Measurements from ENCODE around the gene CACNA1I.

DNA sequence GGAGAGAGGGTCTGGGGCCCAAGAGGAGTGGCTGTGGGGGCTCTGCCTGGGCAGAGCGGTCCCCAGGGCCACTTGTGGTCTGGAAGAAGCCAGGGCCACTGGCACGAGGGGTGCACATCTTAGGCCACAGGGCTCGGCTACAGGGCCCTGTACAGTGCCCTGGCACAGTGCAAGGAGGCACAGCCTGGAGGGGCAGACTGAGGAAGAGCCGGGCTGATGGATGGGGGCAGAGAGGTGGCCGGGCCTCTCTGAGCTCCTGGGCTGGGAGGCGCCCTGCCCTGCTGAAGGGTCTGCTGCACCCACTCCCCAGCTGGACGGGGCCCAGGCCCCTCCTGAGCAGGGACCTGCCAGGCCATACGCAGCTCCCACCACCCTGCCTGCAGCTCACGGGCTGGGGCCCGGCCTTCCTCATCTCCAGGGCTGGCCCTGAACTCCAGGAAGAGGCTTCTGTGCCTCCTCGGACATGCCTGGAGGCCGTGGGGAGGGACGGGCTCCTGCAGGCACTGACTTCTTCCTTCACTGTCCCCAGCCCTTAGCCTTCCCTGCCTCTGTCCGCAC, 123.5 kb downstream of the CACNA1I start:
- no peak for TF ChIP-seq POLR2A (IDR thresholded peaks at IDR 0.05)
- TF ChIP-seq, protein P1, sequence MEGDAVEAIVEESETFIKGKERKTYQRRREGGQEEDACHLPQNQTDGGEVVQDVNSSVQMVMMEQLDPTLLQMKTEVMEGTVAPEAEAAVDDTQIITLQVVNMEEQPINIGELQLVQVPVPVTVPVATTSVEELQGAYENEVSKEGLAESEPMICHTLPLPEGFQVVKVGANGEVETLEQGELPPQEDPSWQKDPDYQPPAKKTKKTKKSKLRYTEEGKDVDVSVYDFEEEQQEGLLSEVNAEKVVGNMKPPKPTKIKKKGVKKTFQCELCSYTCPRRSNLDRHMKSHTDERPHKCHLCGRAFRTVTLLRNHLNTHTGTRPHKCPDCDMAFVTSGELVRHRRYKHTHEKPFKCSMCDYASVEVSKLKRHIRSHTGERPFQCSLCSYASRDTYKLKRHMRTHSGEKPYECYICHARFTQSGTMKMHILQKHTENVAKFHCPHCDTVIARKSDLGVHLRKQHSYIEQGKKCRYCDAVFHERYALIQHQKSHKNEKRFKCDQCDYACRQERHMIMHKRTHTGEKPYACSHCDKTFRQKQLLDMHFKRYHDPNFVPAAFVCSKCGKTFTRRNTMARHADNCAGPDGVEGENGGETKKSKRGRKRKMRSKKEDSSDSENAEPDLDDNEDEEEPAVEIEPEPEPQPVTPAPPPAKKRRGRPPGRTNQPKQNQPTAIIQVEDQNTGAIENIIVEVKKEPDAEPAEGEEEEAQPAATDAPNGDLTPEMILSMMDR (IDR thresholded peaks at IDR 0.05) = no peak
